A673 (cell line): ENCODE measurements around the gene EID3.

Experiments
- CTCF ChIP-seq: fragments of 300-800, 200-600 bp; sonication (generic); conservative IDR thresholded peaks from 2 replicates; pipeline ENCODE4 v1.5.1; 2017; ENCODE audit warnings: low read depth, mild to moderate bottlenecking, antibody characterized with exemption, low read length, moderate library complexity, mixed read lengths
- EZH2 ChIP-seq: fragments of 200-600 bp; sonication (generic); IDR thresholded peaks from 2 replicates; pipeline ENCODE4 v1.6.1; 2017; ENCODE audit warnings: borderline replicate concordance, low read depth, mild to moderate bottlenecking, mixed read lengths, antibody characterized with exemption, low read length; ENCODE audit not compliant: poor library complexity, severe bottlenecking

GRCh38 chr12:104350211-104351056 lies 46.9 kb downstream of the EID3 start:
- TF ChIP-seq CTCF = no peak
- TF ChIP-seq EZH2 = no peak
